A673 (cell line): ENCODE measurements around the gene SNTA1. TPM values are rescaled to one million over a fixed set of nuclear protein-coding genes. Genes with fewer than 3 reads are reported as not detected.
"Not testable (repeated sequence)": the region's sequence is repeated elsewhere in the genome, so short reads cannot be mapped to it uniquely, and the experiment has no call there.

ENCODE experiments used
- BruUV-seq: library from RNA; stranded (reverse); fragments of 400-500 nt; replicated peaks from 2 replicates; lab custom pipeline; 2021; lab: Mats Ljungman, UMichigan
- CTCF ChIA-PET: fragments of 300-600 bp; sonication (Branson Sonifier 250); formaldehyde crosslinking; loops from one replicate; lab custom pipeline; 2022; ENCODE audit warnings: antibody characterized with exemption; lab: Charles Lee
- POLR2A ChIA-PET: fragments of 300-600 bp; sonication (Branson Sonifier 250); formaldehyde crosslinking; loops from one replicate; lab custom pipeline; 2022; ENCODE audit warnings: antibody characterized with exemption; ENCODE audit not compliant: low non-redundant PET; lab: Charles Lee
- DNase-seq: peaks from one replicate; pipeline ENCODE4 v3.0.0-alpha.2; 2015; ENCODE audit warnings: low spot score
- H3K27ac ChIP-seq: fragments of 200-600 bp; sonication (generic); 2 replicates; pipeline ENCODE4 v1.5.1; 2016; ENCODE audit warnings: mixed run types, low read depth, mild to moderate bottlenecking, mixed read lengths, antibody characterized with exemption, low read length; ENCODE audit not compliant: poor library complexity, severe bottlenecking
- H3K27me3 ChIP-seq: fragments of 200-600 bp; sonication (generic); replicated peaks from 2 replicates; pipeline ENCODE4 v1.6.1; 2017; ENCODE audit warnings: mixed run types, low read depth, mild to moderate bottlenecking, mixed read lengths, antibody characterized with exemption, low read length; ENCODE audit not compliant: insufficient read depth, poor library complexity
- H3K36me3 ChIP-seq: fragments of 200-600 bp; sonication (generic); 2 replicates; pipeline ENCODE4 v1.6.1; 2016; ENCODE audit warnings: mixed run types, mild to moderate bottlenecking, mixed read lengths, antibody characterized with exemption, low read length; ENCODE audit not compliant: insufficient read depth, poor library complexity, severe bottlenecking
- H3K4me1 ChIP-seq: fragments of 200-600 bp; sonication (generic); 2 replicates; pipeline ENCODE4 v1.6.1; 2017; ENCODE audit warnings: mixed run types, mild to moderate bottlenecking, mixed read lengths, antibody characterized with exemption, low read length; ENCODE audit not compliant: insufficient read depth, poor library complexity, severe bottlenecking
- H3K4me3 ChIP-seq: fragments of 200-600 bp; sonication (generic); 2 replicates; pipeline ENCODE4 v1.5.1; 2016; ENCODE audit warnings: low read depth, mixed run types, mild to moderate bottlenecking, mixed read lengths, low read length; ENCODE audit not compliant: poor library complexity, severe bottlenecking
- H3K9me3 ChIP-seq: fragments of 200-600 bp; sonication (generic); 2 replicates; pipeline ENCODE4 v1.6.1; 2016; ENCODE audit warnings: mixed run types, low read depth, mild to moderate bottlenecking, mixed read lengths, antibody characterized with exemption, low read length; ENCODE audit not compliant: poor library complexity, severe bottlenecking
- EZH2 ChIP-seq: fragments of 200-600 bp; sonication (generic); IDR thresholded peaks from 2 replicates; pipeline ENCODE4 v1.6.1; 2017; ENCODE audit warnings: borderline replicate concordance, low read depth, mild to moderate bottlenecking, mixed read lengths, antibody characterized with exemption, low read length; ENCODE audit not compliant: poor library complexity, severe bottlenecking
- intact Hi-C: fragments of 100-400 bp; cut with micrococcal nuclease; formaldehyde crosslinking; loops from one replicate; pipeline ENCODE4 v1.10.0; 2022; ENCODE audit not compliant: unreplicated experiment
- total RNA-seq: library from RNA; stranded (reverse); gene quantifications from 2 replicates; pipeline ENCODE4 v1.2.3, GENCODE V29; 2021
- TF ChIP-seq, protein P1 (sequence below): fragments of 300-800, 200-600 bp; sonication (generic); conservative IDR thresholded peaks from 2 replicates; pipeline ENCODE4 v1.5.1; 2017; ENCODE audit warnings: low read depth, mild to moderate bottlenecking, antibody characterized with exemption, low read length, moderate library complexity, mixed read lengths

SNTA1 gene
- total RNA-seq, 1 experiment from 2014 or later, result 4.4 TPM

DNA sequence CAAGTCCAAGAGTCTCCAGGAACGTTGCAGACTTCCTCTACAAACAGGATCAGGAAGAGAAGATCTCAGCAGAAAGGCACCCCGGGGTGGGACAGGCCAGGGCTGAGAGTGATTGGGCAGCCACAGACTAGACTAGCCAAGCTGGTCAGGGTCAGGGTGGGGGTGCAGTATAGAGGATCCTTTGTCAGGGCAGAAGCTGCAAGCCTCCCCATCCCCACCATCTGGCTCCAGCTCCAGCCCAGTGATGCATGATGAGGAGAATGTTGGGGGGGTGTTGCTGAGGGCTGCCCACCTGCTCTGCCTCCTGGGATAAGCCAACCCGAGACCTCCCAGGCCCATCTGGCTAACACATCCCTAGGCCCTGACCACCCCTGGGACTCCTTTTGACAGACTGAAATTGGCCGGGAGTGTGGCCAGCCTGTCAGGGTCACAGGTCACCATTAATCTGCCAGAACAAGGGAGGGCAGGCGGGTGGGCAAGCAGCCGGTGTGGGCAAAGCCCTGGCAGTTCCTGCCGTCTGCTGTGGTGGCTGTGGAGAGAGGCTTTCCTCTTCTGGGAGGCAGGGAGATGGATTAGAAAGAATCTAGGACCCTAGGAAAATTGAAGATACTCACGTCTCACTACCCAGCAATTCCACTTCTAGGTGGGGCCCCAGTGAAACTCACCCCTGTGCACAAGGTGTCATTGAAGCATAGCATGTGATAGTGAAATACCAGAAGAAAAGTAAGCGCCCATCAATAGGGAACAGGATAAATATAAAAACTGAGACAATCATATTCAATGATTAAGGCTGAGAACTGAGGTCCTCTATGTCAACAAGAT is 22.1 kb upstream of the SNTA1 start:
- TF ChIP-seq, protein P1, sequence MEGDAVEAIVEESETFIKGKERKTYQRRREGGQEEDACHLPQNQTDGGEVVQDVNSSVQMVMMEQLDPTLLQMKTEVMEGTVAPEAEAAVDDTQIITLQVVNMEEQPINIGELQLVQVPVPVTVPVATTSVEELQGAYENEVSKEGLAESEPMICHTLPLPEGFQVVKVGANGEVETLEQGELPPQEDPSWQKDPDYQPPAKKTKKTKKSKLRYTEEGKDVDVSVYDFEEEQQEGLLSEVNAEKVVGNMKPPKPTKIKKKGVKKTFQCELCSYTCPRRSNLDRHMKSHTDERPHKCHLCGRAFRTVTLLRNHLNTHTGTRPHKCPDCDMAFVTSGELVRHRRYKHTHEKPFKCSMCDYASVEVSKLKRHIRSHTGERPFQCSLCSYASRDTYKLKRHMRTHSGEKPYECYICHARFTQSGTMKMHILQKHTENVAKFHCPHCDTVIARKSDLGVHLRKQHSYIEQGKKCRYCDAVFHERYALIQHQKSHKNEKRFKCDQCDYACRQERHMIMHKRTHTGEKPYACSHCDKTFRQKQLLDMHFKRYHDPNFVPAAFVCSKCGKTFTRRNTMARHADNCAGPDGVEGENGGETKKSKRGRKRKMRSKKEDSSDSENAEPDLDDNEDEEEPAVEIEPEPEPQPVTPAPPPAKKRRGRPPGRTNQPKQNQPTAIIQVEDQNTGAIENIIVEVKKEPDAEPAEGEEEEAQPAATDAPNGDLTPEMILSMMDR, result no peak
- no peak for TF ChIP-seq EZH2
- BruUV-seq, result no TSS peak
- Histone ChIP-seq H3K27ac (no peak overlapping the region), H3K4me1 (peaks cover 3% of the 10 kb centered on the region), H3K4me3 (no peak overlapping the region), H3K36me3 (no peaks in the 10 kb centered on the region), H3K27me3 (no peaks in the 10 kb centered on the region), H3K9me3 (no peaks in the 10 kb centered on the region)
- intact Hi-C loops, result no loop called here
- CTCF ChIA-PET, result no interaction called here
- peak; percentile 46 for DNase-seq
- POLR2A ChIA-PET, result no interaction called here

DNA sequence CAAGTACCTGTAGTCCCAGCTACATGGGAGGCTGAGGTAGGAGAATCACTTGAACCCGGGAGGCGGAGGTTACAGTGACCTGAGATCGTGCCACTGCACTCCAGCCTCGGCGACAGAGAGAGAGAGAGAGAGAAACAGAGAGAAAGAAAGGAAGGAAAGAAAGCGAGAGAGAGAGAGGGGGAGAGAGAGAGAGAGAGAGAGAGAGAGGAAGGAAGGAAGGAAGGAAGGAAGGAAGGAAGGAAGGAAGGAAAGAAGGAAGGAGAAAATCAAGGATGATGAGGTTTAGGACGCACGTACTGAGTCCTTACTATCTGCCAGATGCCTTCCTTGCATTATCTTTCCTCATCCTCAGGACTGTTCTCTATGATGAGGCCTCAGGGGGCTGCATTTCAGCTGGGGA is 21.2 kb upstream of the SNTA1 start:
- CTCF ChIA-PET, H3K27me3 ChIP-seq, intact Hi-C loops, H3K4me1 ChIP-seq, H3K36me3 ChIP-seq, H3K9me3 ChIP-seq, POLR2A ChIA-PET, BruUV-seq, H3K27ac ChIP-seq, H3K4me3 ChIP-seq: not testable (repeated sequence)
- DNase-seq, result peak; percentile 45

DNA sequence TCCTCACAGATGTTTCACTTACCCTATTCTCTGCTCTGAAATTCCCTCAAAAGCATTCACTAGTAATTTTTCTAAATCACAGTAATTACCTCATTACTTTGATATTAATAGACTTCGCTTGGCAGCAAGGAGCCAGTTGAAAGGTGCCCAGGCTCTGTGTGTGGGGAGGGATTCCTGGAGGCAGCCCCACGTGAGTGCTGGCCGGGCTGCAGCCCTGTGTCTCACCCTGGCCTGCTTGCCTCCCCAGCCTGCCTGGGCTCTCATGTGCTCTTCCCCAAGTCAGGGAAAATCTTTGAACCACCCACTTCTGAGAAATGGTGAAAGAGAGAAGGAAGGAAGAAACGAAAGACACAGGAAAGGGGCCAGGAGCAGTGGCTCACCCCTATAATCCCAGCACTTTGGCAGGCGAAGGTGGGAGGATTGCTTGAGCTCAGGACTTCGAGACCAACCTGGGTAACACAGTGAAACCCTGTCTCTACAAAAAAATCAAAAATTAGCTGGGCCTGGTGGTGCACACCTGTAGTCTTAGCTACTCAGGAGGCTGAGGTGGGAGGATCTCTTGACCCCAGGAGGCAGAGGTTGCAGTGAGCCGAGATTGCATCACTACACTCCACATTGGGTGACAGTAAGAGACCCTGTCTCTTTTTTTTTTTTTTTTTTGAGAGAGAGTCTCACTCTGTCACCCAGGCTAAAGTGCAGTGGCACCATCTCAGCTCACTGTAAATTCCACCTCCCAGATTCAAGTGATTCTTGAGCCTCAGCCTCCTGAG is 20.0 kb upstream of the SNTA1 start:
- no TSS peak for BruUV-seq
- TF ChIP-seq, protein P1, result no peak
- no peak for TF ChIP-seq EZH2
- no peak for DNase-seq
- Histone ChIP-seq H3K27ac (no peak overlapping the region), H3K9me3 (no peaks in the 10 kb centered on the region), H3K27me3 (no peaks in the 10 kb centered on the region), H3K4me1 (peaks cover 3% of the 10 kb centered on the region), H3K4me3 (no peak overlapping the region), H3K36me3 (no peaks in the 10 kb centered on the region)
- ChIA-PET POLR2A (interaction anchor here (0.6 kb wide), 1 partner anchor 198 kb away, joined by 14 read pairs; no protein-coding TSS in a partner anchor), CTCF (interaction anchor here (0.6 kb wide), 1 partner anchor 8 kb away, joined by 5 read pairs; no protein-coding TSS in a partner anchor)
- intact Hi-C loops, result no loop called here
